Measurements from ENCODE around the gene POLR3B.
A peak's percentile ranks its signal among the peaks of the same experiment; 100 is the strongest.
"Not testable (repeated sequence)": the region's sequence is repeated elsewhere in the genome, so short reads cannot be mapped to it uniquely, and the experiment has no call there.

POLR3B gene

GRCh38 chr12:106342397-106343213 lies 14.9 kb upstream of the POLR3B start:
- peak in 7 of 58 donors; percentile 2 to 42 (median 10) for DNase-seq

GRCh38 chr12:106343214-106343528 lies 14.4 kb upstream of the POLR3B start:
- no peak for DNase-seq

GRCh38 chr12:106344131-106344530 lies 13.4 kb upstream of the POLR3B start:
- no peak for DNase-seq

GRCh38 chr12:106345746-106346145 lies 11.8 kb upstream of the POLR3B start:
- peak in 21 of 58 donors; percentile 5 to 37 (median 20) for DNase-seq

GRCh38 chr12:106348411-106348810 lies 9.1 kb upstream of the POLR3B start:
- DNase-seq, result no peak

- DNase-seq, result no peak
Measured at GRCh38 chr12:106353175-106353574, 4.4 kb upstream of the POLR3B start.

- DNase-seq, result peak in 13 of 58 donors; percentile 21 to 68 (median 43)
Measured at GRCh38 chr12:106358396-106359241, 1.1 kb downstream of the POLR3B start.

GRCh38 chr12:106359646-106360399 lies 2.3 kb downstream of the POLR3B start:
- no peak for DNase-seq

GRCh38 chr12:106360400-106360994 lies 2.9 kb downstream of the POLR3B start:
- DNase-seq, result no peak

GRCh38 chr12:106362971-106363370 lies 5.4 kb downstream of the POLR3B start:
- DNase-seq, result no peak

GRCh38 chr12:106364261-106364660 lies 6.7 kb downstream of the POLR3B start:
- no peak for DNase-seq

GRCh38 chr12:106369624-106370346 lies 12.2 kb downstream of the POLR3B start:
- DNase-seq, result no peak

GRCh38 chr12:106378788-106379187 lies 21.2 kb downstream of the POLR3B start:
- DNase-seq, result no peak

GRCh38 chr12:106380954-106381353 lies 23.4 kb downstream of the POLR3B start:
- DNase-seq, result no peak

- not testable (repeated sequence) for DNase-seq
Measured at GRCh38 chr12:106381866-106382265, 24.3 kb downstream of the POLR3B start.

GRCh38 chr12:106386813-106387535 lies 29.4 kb downstream of the POLR3B start:
- DNase-seq, result no peak

- no peak for DNase-seq
Measured at GRCh38 chr12:106387848-106388377, 30.4 kb downstream of the POLR3B start.

GRCh38 chr12:106389151-106389550 lies 31.6 kb downstream of the POLR3B start:
- DNase-seq, result peak in 2 of 58 donors; percentile 7 to 9

GRCh38 chr12:106392759-106393158 lies 35.2 kb downstream of the POLR3B start:
- peak in 1 of 58 donors; percentile 1 for DNase-seq

- DNase-seq, result no peak
Measured at GRCh38 chr12:106409878-106410277, 52.3 kb downstream of the POLR3B start.
